Sigmoid colon (tissue), 7 donors: Measurements from ENCODE around the gene EFCAB5. TPM values are rescaled to one million over a fixed set of nuclear protein-coding genes. Genes with fewer than 3 reads are reported as not detected.
A peak's percentile ranks its signal among the peaks of the same experiment; 100 is the strongest.

Source experiments
- DNase-seq: peaks from one replicate; pipeline ENCODE4 v3.0.0-alpha.2; 2019
- H3K27ac ChIP-seq, 4 donors: fragments of 200-600 bp; sonication (generic); one replicate each; pipeline ENCODE4 v1.5.1; 2016 to 2019; ENCODE audit warnings: mild to moderate bottlenecking in 1 of 4
- H3K27me3 ChIP-seq, 3 donors: fragments of 200-600 bp; sonication (generic); one replicate each; pipeline ENCODE4 v1.5.1; 2019; ENCODE audit warnings: mild to moderate bottlenecking in 1 of 3
- H3K36me3 ChIP-seq, 4 donors: fragments of 200-600 bp; sonication (generic); one replicate each; pipeline ENCODE4 v1.5.1; 2016 to 2019
- H3K4me1 ChIP-seq, 4 donors: fragments of 200-600 bp; sonication (generic); one replicate each; pipeline ENCODE4 v1.5.1; 2017 to 2019
- H3K4me3 ChIP-seq, 4 donors: fragments of 200-600 bp; sonication (generic); one replicate each; pipeline ENCODE4 v1.5.1; 2017 to 2019; ENCODE audit warnings: mild to moderate bottlenecking in 2 of 4, moderate library complexity in 1 of 4
- H3K9me3 ChIP-seq, 4 donors: fragments of 200-600 bp in 3 of 4; sonication (generic) in 3 of 4; one replicate each; pipeline versions ENCODE4 v1.5.1 to v1.6.1; 2013 to 2019
- EP300 ChIP-seq, 4 donors: sonication (generic); formaldehyde crosslinking; IDR thresholded peaks; one replicate each; pipeline ENCODE4 v1.6.1; 2017; ENCODE audit warnings: antibody characterized with exemption in 4 of 4
- POLR2A ChIP-seq, 2 donors: fragments of 450-650 bp; IDR thresholded peaks; one replicate each; pipeline ENCODE4 v1.6.1; 2016; ENCODE audit warnings: antibody characterized with exemption in 2 of 2, mild to moderate bottlenecking in 2 of 2, moderate library complexity in 2 of 2
- POLR2AphosphoS5 ChIP-seq, 4 donors: sonication (generic); formaldehyde crosslinking; IDR thresholded peaks; one replicate each; pipeline ENCODE4 v1.6.1; 2017; ENCODE audit warnings: antibody characterized with exemption in 4 of 4
- WGBS, 2 donors: extraction: QIAGEN DNeasy Blood & Tissue Kit; methylation state at CpG; one replicate each; pipeline ENCODE4 v1.1.7; 2013; 5-methylcytosine and 5-hydroxymethylcytosine counted together
- intact Hi-C: fragments of 100-400 bp; cut with DNase I; formaldehyde crosslinking; loops from one replicate; pipeline ENCODE4 v1.15.1; 2023
- polyA plus RNA-seq, 3 donors: library from polyadenylated mRNA; stranded (reverse); fragments of 200-250 nt; gene quantifications; one replicate each; pipeline ENCODE4 v1.2.3, GENCODE V29; 2013
- total RNA-seq, 4 donors: library from RNA; depleted of rRNA; stranded (reverse); fragments of >200 nt; gene quantifications; one replicate each; pipeline ENCODE4 v1.1.0, GENCODE V29; 2016
- TF ChIP-seq, protein P1 (sequence below), 4 experiments: fragments of 450-650 bp in 3 of 4; fragments of 200-600 bp in 1 of 4; IDR thresholded peaks; one replicate each; pipeline ENCODE4 v1.5.1; 2016 to 2019; ENCODE audit warnings: antibody characterized with exemption in 4 of 4, mild to moderate bottlenecking in 3 of 4, moderate library complexity in 2 of 4
- donor health status: healthy with polysubstance abuse.
- donor health status: Bipolar disorder and iron deficiency.
- donor health status: healthy.

EFCAB5 gene
- total and polyA plus RNA-seq, 7 donors: 0.14 to 3.2 (median 0.51) TPM; not detected in 1

- H3K9me3 ChIP-seq: no peaks in the 10 kb centered on the region
- 90 to 94% methylated on average over 1 of the region's 1 CpG for WGBS, 2 donors
- TF ChIP-seq, protein P1, sequence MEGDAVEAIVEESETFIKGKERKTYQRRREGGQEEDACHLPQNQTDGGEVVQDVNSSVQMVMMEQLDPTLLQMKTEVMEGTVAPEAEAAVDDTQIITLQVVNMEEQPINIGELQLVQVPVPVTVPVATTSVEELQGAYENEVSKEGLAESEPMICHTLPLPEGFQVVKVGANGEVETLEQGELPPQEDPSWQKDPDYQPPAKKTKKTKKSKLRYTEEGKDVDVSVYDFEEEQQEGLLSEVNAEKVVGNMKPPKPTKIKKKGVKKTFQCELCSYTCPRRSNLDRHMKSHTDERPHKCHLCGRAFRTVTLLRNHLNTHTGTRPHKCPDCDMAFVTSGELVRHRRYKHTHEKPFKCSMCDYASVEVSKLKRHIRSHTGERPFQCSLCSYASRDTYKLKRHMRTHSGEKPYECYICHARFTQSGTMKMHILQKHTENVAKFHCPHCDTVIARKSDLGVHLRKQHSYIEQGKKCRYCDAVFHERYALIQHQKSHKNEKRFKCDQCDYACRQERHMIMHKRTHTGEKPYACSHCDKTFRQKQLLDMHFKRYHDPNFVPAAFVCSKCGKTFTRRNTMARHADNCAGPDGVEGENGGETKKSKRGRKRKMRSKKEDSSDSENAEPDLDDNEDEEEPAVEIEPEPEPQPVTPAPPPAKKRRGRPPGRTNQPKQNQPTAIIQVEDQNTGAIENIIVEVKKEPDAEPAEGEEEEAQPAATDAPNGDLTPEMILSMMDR (IDR thresholded peaks at IDR 0.05): no peak
- TF ChIP-seq EP300 (IDR thresholded peaks at IDR 0.05) (no peak), POLR2AphosphoS5 (IDR thresholded peaks at IDR 0.05) (no peak)
- no peaks in the 10 kb centered on the region for H3K36me3 ChIP-seq
- H3K4me3 ChIP-seq: no peak overlapping the region
- no peak overlapping the region for H3K27ac ChIP-seq
- no peak for DNase-seq
- H3K4me1 ChIP-seq: peaks cover 0 to 5% (median 0%) of the 10 kb centered on the region in 4 donors
- intact Hi-C loops: loop anchor here (2.0 kb wide), 1 partner anchor 133 kb away; no protein-coding TSS in a partner anchor
- H3K27me3 ChIP-seq: no peaks in the 10 kb centered on the region
Observed at GRCh38 chr17:30103921-30104320, 162.5 kb downstream of the EFCAB5 start.

GRCh38 chr17:30104575-30105339 is 163.3 kb downstream of the EFCAB5 start:
- peak overlapping the region in 3 of 4 donors; percentile 21 to 26 (median 22) for H3K27ac ChIP-seq
- WGBS, 2 donors: 8 to 23% methylated on average over 29 of the region's 29 CpGs
- H3K4me3 ChIP-seq: peak overlapping the region in 3 of 4 donors; percentile 30 to 44 (median 38)
- intact Hi-C loops: loop anchor here (2.0 kb wide), 1 partner anchor 132 kb away; no protein-coding TSS in a partner anchor
- no peaks in the 10 kb centered on the region for H3K27me3 ChIP-seq
- peaks cover 0 to 5% (median 0%) of the 10 kb centered on the region in 4 donors for H3K4me1 ChIP-seq
- DNase-seq: peak; percentile 86
- H3K36me3 ChIP-seq: no peaks in the 10 kb centered on the region
- TF ChIP-seq, protein P1 (IDR thresholded peaks at IDR 0.05): peak; percentile 51 to 88 (median 74)
- TF ChIP-seq POLR2A (IDR thresholded peaks at IDR 0.05) (no peak), POLR2AphosphoS5 (IDR thresholded peaks at IDR 0.05) (peak in 1 of 4 donors; percentile 13)
- H3K9me3 ChIP-seq: no peaks in the 10 kb centered on the region

- TF ChIP-seq POLR2AphosphoS5 (IDR thresholded peaks at IDR 0.05) (no peak), EP300 (IDR thresholded peaks at IDR 0.05) (no peak)
- TF ChIP-seq, protein P1 (IDR thresholded peaks at IDR 0.05): no peak
- H3K9me3 ChIP-seq: no peaks in the 10 kb centered on the region
- no peaks in the 10 kb centered on the region for H3K36me3 ChIP-seq
- H3K4me3 ChIP-seq: no peak overlapping the region
- no peak for DNase-seq
- no peaks in the 10 kb centered on the region for H3K27me3 ChIP-seq
- peaks cover 0 to 5% (median 3%) of the 10 kb centered on the region in 4 donors for H3K4me1 ChIP-seq
- H3K27ac ChIP-seq: no peak overlapping the region
- intact Hi-C loops: no loop called here
Observed at GRCh38 chr17:30112794-30113193, 171.4 kb downstream of the EFCAB5 start.

DNA sequence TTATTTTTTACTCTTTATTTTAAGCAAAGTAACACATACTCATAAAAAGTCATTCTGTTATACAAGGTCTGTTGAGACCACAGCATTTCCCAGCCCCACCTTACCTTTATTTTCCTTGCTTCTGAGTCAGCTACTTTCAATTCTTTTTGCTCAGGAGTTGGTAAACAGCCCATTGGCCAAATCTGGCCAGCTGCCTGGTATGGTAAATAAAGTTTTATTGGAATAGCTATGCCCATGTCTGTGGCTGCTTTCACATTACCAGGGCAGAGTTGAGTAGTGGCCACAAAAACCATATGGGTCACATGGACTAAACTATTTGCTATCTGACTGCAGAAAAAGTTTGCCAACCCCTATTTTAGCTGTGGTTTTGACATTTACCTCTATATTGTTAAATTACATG is 171.8 kb downstream of the EFCAB5 start:
- Histone ChIP-seq H3K27me3 (no peaks in the 10 kb centered on the region), H3K4me3 (no peak overlapping the region), H3K4me1 (peaks cover 0 to 9% (median 7%) of the 10 kb centered on the region in 4 donors), H3K9me3 (no peaks in the 10 kb centered on the region), H3K27ac (no peak overlapping the region), H3K36me3 (no peaks in the 10 kb centered on the region)
- intact Hi-C loops: no loop called here
- DNase-seq: no peak
- TF ChIP-seq, protein P1 (IDR thresholded peaks at IDR 0.05): no peak
- TF ChIP-seq EP300 (IDR thresholded peaks at IDR 0.05) (no peak), POLR2AphosphoS5 (IDR thresholded peaks at IDR 0.05) (no peak), POLR2A (IDR thresholded peaks at IDR 0.05) (no peak)
